Stimulated activated CD4-positive, alpha-beta T cell treated with anti-CD3 and anti-CD28 coated beads, Interleukin-2, amount 100 ng/mL, for 24 hours (primary cell): ENCODE results near the gene TP53.
"Not testable (repeated sequence)": the region's sequence is repeated elsewhere in the genome, so short reads cannot be mapped to it uniquely, and the experiment has no call there.

Experiments
- DNase-seq, 2 donors: peaks; one replicate each; pipeline ENCODE4 v3.0.0-alpha.2; 2020

Gene TP53

GRCh38 chr17:7673239-7673638 lies 14.1 kb downstream of the TP53 start:
- DNase-seq = peak; percentile 61 to 71

- no peak for DNase-seq
Observed at GRCh38 chr17:7668482-7668881, 18.8 kb downstream of the TP53 start.

GRCh38 chr17:7667656-7668406 lies 19.5 kb downstream of the TP53 start:
- no peak for DNase-seq

- no peak for DNase-seq
Observed at GRCh38 chr17:7656958-7657609, 30.2 kb downstream of the TP53 start.

GRCh38 chr17:7655541-7655840 lies 31.8 kb downstream of the TP53 start:
- no peak for DNase-seq

- DNase-seq = no peak
Observed at GRCh38 chr17:7654832-7655540, 32.3 kb downstream of the TP53 start.

- no peak for DNase-seq
Observed at GRCh38 chr17:7652388-7653356, 34.6 kb downstream of the TP53 start.

- no peak for DNase-seq
Observed at GRCh38 chr17:7651665-7652387, 35.5 kb downstream of the TP53 start.

- DNase-seq = no peak
Observed at GRCh38 chr17:7651097-7651664, 36.1 kb downstream of the TP53 start.

- peak; percentile 73 to 75 for DNase-seq
Observed at GRCh38 chr17:7650509-7651096, 36.7 kb downstream of the TP53 start, which contains the start of gene ATP1B2. Gene ATP1B2, plus strand, starts transcription at chr17:7650926. Its CDS starts 593 bp downstream, at chr17:7651519.

- DNase-seq = no peak
Observed at GRCh38 chr17:7647018-7647417, 40.3 kb downstream of the TP53 start.

- DNase-seq = no peak
Observed at GRCh38 chr17:7646457-7646856, 40.8 kb downstream of the TP53 start.

GRCh38 chr17:7644775-7645174 lies 42.5 kb downstream of the TP53 start:
- DNase-seq = no peak

- not testable (repeated sequence) for DNase-seq
Observed at GRCh38 chr17:7641635-7642034, 45.7 kb downstream of the TP53 start.

GRCh38 chr17:7640783-7641182 lies 46.5 kb downstream of the TP53 start:
- no peak for DNase-seq

GRCh38 chr17:7636163-7636562 lies 51.1 kb downstream of the TP53 start:
- no peak for DNase-seq

GRCh38 chr17:7634384-7634783 lies 52.9 kb downstream of the TP53 start:
- peak in 1 of 2 donors; percentile 34 for DNase-seq

GRCh38 chr17:7633093-7633492 lies 54.2 kb downstream of the TP53 start:
- no peak for DNase-seq

GRCh38 chr17:7632492-7632894 lies 54.8 kb downstream of the TP53 start:
- no peak for DNase-seq

GRCh38 chr17:7631398-7632380 lies 55.6 kb downstream of the TP53 start:
- DNase-seq = no peak
